Measurements from ENCODE around the gene SDS. TPM values are rescaled to one million over a fixed set of nuclear protein-coding genes. Genes with fewer than 3 reads are reported as not detected.

Gene SDS
- total and polyA plus RNA-seq, 8 donors: 0.31 to 3.2 (median 0.47) TPM

DNA sequence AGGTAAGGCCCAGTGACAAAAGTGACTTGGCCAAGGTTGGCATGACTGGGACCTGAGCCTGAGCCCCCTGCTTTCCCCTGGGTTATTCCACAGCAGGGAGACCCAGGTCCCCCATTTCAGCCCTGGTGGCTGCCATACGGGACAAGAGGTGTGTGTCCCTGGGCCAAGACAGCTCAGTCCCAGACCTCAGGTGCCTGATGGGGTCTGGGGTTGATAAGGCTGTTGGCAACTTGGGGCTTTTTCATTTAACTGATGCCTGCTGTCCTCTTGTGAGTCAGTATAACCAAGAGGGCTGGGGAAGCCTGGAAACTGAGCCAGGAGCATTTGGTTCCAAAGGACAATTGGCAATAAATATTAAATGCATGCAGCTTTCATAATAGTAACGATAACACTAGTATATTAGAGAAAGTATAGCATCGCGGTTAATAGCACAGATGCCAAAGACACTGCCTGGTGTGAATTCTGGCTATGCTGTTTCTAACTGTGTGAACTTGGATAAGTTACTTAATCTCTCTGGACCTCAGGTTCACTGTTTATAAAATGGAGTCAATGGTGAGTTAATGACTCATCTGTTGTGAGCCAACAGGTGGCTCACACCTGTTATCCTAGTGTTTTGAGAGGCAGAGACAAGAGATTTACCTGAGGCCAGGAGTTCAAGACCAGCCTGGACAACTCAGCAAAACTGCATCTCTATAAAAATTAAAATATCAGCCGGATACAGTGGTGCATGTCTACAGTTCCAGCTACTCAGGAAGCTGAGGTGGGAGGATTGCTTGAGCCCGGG lies 19.4 kb upstream of the SDS start:
- DNase-seq (no peak), ATAC-seq (no peak)
- Histone ChIP-seq H3K27ac (peak overlapping the region; percentile 71 to 78), H3K36me3 (no peaks in the 10 kb centered on the region), H3K27me3 (peaks cover 0 to 3% of the 10 kb centered on the region in 2 donors), H3K9me3 (no peaks in the 10 kb centered on the region), H3K4me1 (peaks cover 8 to 44% of the 10 kb centered on the region in 2 donors), H3K4me3 (peak overlapping the region; percentile 41 to 59)
- intact Hi-C loops (cut with DNase I): loop anchor here in 1 of 2 donors (10.0 kb wide), 2 partner anchors 108 to 228 kb away; no protein-coding TSS in a partner anchor
- TF ChIP-seq, protein P1, sequence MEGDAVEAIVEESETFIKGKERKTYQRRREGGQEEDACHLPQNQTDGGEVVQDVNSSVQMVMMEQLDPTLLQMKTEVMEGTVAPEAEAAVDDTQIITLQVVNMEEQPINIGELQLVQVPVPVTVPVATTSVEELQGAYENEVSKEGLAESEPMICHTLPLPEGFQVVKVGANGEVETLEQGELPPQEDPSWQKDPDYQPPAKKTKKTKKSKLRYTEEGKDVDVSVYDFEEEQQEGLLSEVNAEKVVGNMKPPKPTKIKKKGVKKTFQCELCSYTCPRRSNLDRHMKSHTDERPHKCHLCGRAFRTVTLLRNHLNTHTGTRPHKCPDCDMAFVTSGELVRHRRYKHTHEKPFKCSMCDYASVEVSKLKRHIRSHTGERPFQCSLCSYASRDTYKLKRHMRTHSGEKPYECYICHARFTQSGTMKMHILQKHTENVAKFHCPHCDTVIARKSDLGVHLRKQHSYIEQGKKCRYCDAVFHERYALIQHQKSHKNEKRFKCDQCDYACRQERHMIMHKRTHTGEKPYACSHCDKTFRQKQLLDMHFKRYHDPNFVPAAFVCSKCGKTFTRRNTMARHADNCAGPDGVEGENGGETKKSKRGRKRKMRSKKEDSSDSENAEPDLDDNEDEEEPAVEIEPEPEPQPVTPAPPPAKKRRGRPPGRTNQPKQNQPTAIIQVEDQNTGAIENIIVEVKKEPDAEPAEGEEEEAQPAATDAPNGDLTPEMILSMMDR (IDR thresholded peaks at IDR 0.05): no peak

DNA sequence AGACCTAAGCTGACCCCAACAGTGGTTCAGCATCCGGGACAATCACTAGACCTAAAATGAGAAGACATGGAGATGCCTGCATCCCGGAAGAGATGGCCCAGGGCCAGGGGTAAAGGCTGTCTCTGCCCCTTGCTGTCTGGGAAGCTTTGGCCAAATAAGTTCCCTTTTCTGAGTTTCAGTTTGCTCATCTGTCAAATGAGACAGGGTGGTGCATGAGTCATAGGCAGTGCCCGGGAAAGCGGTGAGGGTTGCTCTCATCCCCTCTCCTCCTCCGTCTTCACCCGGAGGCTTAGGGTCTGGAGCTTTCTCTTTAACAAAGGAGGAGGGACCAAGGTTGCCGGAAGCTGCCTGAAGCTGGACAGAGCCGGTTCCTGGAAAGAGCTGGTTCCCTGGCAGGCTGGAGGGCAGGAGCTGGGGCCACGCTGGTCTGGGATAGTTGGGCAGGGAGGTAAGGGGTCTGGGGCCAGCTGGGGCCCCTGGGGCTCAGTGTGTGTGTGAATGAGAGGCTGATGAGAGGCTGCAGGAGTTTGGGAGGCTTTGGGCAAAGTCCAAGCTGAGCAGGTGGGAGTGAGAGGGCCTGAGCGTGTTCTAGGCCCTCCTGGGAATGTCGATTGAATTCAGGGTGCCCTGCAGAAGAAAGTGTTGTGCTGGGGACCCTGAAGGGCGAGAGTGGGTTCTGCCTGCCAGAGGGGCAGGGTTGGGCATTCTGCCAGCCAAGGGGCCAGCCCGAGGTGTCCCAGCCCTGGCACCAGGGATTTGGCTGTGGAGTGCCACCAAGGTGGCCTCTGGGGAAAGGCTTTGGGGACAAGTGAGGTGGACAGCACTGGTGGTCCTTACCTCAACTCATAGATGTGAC lies 18.6 kb upstream of the SDS start, which contains the start of gene SDSL:
Gene SDSL, plus strand, starts transcription at position 351 of the 856 bp plus-strand sequence. CDS start 5,603 bp downstream, outside the sequence.
- peak within 1 kb of the TSS; percentile 71 to 78 for H3K27ac ChIP-seq
- H3K36me3 ChIP-seq: no peaks in the 10 kb centered on the region
- DNase-seq (peak; percentile 32 to 89 (median 70)), ATAC-seq (peak; percentile 95)
- peaks cover 8 to 44% of the 10 kb centered on the region in 2 donors for H3K4me1 ChIP-seq
- TF ChIP-seq, protein P1 (IDR thresholded peaks at IDR 0.05): no peak
- peak within 1 kb of the TSS; percentile 41 to 59 for H3K4me3 ChIP-seq
- H3K27me3 ChIP-seq: peaks cover 0 to 3% of the 10 kb centered on the region in 2 donors
- intact Hi-C loops (cut with DNase I): loop anchor here in 1 of 2 donors (10.0 kb wide), 2 partner anchors 107 to 227 kb away; no protein-coding TSS in a partner anchor
- no peaks in the 10 kb centered on the region for H3K9me3 ChIP-seq

DNA sequence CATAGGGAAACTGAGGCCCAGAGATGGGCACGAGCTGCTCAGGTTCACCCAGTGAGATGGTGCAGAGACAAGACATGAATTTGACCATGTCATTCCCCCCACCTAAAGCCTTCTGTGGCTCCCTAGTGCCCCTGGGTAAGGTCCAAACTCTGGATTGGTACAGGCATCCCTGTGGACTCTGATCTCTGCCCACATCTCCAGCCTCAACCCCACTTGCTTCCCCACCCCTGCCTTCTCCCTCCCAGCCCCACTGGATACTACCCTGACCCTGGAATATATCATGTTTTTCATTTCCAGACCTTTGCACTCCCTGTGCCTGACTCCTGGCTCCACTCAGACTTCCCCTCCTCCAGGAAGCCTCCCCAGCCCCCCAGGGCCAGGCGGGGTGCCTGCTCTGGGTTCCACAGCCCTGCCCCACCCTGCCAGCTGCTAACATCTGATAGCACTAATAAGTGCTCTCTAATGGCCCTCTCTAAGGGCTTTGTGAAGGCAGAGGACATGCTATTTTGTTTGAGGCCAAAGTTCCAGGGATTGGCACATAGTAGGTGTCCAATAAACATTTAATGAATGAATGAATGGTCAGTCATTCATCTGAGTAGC lies 17.4 kb upstream of the SDS start:
- H3K36me3 ChIP-seq: no peaks in the 10 kb centered on the region
- H3K9me3 ChIP-seq: no peaks in the 10 kb centered on the region
- peaks cover 8 to 50% of the 10 kb centered on the region in 2 donors for H3K4me1 ChIP-seq
- ATAC-seq (no peak), DNase-seq (peak in 1 of 4 donors; percentile 68)
- H3K27me3 ChIP-seq: peaks cover 0 to 3% of the 10 kb centered on the region in 2 donors
- H3K27ac ChIP-seq: no peak overlapping the region
- TF ChIP-seq, protein P1 (IDR thresholded peaks at IDR 0.05): no peak
- H3K4me3 ChIP-seq: no peak overlapping the region
- intact Hi-C loops (cut with DNase I): loop anchor here in 1 of 2 donors (10.0 kb wide), 2 partner anchors 106 to 226 kb away; no protein-coding TSS in a partner anchor

DNA sequence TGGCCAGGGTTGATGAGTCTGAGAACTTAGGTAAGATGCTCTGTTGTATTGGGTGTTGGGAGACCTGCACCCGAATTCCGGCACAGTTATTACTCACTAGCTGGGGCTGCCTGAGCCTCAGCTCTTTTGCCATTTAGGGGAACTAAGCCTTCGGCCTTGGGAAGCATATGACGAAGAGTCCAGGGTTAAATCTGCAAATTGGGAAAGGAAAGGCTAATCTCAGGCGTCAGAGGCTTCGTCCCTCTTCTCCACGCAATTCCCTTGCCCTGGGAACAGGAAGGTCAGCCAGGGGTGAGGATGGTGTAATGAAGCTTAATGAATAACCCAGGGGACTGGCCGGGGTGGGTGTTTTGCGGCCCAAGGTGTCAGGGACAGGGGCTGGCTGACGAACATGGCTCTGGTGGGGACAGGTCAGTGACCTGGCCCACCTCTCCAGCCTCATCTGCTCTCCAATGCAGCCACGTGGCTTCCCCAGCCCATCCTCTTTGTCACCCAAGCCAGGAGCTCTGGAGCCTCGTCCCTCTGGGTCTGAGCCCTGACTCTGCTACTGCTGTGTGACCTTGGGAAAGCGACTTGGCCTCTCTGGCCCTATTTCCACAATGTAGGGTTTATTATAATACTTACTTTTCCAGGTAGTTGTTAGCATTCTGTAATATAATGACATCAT lies 14.7 kb upstream of the SDS start:
- Histone ChIP-seq H3K9me3 (no peaks in the 10 kb centered on the region), H3K4me3 (no peak overlapping the region), H3K27me3 (peaks cover 0 to 3% of the 10 kb centered on the region in 2 donors), H3K36me3 (no peaks in the 10 kb centered on the region), H3K4me1 (peaks cover 8 to 42% of the 10 kb centered on the region in 2 donors), H3K27ac (no peak overlapping the region)
- intact Hi-C loops (cut with DNase I): no loop called here
- DNase-seq: peak in 1 of 4 donors; percentile 67
- TF ChIP-seq, protein P1 (IDR thresholded peaks at IDR 0.05): no peak
- peak; percentile 22 for ATAC-seq

Measured in left lung (tissue), 10 donors.